ENCODE results near the gene ASPSCR1. TPM values are rescaled to one million over a fixed set of nuclear protein-coding genes. Genes with fewer than 3 reads are reported as not detected.

The ASPSCR1 gene
- total and polyA plus RNA-seq, 2 of the 13 experiments (the other 11 are each of a cell fraction or from before 2014, with no cell fraction given): 274 to 314 TPM

DNA sequence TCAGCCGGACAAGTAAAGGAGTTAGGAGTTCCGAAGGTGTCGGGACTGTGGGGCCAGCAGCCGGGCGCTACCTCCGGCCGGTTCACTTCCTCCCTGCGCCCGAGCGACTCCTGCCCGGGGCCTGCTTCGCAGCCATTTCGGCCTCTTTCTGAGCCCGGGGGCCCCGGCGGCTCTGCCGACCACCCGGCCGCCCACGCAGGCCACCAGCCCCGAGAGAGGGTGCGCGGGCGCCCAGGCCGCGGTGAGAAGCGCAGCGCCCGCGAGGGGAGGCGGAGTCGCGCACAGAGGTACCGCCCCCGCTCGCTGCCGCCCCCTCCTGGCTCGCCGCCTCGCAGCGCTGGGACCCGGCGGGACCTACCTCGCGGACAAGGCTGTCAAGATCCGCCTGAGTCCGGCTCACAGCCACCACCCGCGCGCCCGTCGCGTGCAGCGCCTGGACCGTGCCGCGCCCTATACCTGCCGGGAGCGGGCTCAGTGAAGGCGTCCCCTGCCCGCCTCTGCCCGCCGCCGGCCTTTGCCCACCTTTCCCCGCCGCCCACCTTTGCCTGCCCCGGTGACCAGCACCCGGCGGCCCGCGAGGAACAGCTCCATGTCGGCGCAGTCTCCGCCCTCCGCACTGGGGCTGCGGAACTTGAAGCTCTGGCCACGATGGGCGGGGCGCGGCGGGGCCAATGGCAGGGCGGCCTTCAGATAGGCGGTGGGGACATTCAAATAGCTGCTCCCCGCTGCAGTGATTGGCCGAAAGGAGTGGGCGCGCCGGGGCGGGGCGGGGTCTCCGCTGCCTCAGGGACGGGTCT is 59.9 kb downstream of the ASPSCR1 start, which contains the start of gene DCXR (continued):
- TF ChIP-seq, protein P1, sequence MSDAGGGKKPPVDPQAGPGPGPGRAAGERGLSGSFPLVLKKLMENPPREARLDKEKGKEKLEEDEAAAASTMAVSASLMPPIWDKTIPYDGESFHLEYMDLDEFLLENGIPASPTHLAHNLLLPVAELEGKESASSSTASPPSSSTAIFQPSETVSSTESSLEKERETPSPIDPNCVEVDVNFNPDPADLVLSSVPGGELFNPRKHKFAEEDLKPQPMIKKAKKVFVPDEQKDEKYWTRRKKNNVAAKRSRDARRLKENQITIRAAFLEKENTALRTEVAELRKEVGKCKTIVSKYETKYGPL (CRISPR knock-in tag; IDR thresholded peaks at IDR 0.05): no peak
- TF ChIP-seq, protein P2, sequence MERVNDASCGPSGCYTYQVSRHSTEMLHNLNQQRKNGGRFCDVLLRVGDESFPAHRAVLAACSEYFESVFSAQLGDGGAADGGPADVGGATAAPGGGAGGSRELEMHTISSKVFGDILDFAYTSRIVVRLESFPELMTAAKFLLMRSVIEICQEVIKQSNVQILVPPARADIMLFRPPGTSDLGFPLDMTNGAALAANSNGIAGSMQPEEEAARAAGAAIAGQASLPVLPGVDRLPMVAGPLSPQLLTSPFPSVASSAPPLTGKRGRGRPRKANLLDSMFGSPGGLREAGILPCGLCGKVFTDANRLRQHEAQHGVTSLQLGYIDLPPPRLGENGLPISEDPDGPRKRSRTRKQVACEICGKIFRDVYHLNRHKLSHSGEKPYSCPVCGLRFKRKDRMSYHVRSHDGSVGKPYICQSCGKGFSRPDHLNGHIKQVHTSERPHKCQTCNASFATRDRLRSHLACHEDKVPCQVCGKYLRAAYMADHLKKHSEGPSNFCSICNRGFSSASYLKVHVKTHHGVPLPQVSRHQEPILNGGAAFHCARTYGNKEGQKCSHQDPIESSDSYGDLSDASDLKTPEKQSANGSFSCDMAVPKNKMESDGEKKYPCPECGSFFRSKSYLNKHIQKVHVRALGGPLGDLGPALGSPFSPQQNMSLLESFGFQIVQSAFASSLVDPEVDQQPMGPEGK (CRISPR knock-in tag; IDR thresholded peaks at IDR 0.05): peak; percentile 81
- peak; percentile 92; the same call in 1 of the 2 replicates for TF ChIP-seq ZSCAN9 (CRISPR knock-in tag; IDR thresholded peaks at IDR 0.05; ENCODE audit: borderline replicate concordance)
- TF ChIP-seq, protein P3, sequence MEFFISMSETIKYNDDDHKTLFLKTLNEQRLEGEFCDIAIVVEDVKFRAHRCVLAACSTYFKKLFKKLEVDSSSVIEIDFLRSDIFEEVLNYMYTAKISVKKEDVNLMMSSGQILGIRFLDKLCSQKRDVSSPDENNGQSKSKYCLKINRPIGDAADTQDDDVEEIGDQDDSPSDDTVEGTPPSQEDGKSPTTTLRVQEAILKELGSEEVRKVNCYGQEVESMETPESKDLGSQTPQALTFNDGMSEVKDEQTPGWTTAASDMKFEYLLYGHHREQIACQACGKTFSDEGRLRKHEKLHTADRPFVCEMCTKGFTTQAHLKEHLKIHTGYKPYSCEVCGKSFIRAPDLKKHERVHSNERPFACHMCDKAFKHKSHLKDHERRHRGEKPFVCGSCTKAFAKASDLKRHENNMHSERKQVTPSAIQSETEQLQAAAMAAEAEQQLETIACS (CRISPR knock-in tag; IDR thresholded peaks at IDR 0.05): peak; percentile 82
- peak; percentile 70 for TF ChIP-seq CBX1 (IDR thresholded peaks at IDR 0.05; ENCODE audit: low read depth)
- no peak for TF ChIP-seq CAMTA2 (CRISPR knock-in tag; IDR thresholded peaks at IDR 0.05; ENCODE audit: borderline replicate concordance)
- TF ChIP-seq HNRNPH1 (optimal IDR thresholded peaks at IDR 0.05; ENCODE audit: low read depth, low read length): no peak
- TF ChIP-seq, protein P4, sequence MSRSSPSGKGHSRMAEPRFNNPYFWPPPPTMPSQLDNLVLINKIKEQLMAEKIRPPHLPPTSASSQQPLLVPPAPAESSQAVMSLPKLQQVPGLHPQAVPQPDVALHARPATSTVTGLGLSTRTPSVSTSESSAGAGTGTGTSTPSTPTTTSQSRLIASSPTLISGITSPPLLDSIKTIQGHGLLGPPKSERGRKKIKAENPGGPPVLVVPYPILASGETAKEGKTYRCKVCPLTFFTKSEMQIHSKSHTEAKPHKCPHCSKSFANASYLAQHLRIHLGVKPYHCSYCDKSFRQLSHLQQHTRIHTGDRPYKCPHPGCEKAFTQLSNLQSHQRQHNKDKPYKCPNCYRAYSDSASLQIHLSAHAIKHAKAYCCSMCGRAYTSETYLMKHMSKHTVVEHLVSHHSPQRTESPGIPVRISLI (CRISPR knock-in tag; IDR thresholded peaks at IDR 0.05; ENCODE audit: borderline replicate concordance): no peak
- no peak for TF ChIP-seq ZFP36 (IDR thresholded peaks at IDR 0.05; ENCODE audit: borderline replicate concordance, low read depth, low read length, partially characterized antibody)
- TF ChIP-seq, protein P5, sequence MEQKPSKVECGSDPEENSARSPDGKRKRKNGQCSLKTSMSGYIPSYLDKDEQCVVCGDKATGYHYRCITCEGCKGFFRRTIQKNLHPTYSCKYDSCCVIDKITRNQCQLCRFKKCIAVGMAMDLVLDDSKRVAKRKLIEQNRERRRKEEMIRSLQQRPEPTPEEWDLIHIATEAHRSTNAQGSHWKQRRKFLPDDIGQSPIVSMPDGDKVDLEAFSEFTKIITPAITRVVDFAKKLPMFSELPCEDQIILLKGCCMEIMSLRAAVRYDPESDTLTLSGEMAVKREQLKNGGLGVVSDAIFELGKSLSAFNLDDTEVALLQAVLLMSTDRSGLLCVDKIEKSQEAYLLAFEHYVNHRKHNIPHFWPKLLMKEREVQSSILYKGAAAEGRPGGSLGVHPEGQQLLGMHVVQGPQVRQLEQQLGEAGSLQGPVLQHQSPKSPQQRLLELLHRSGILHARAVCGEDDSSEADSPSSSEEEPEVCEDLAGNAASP (CRISPR knock-in tag; IDR thresholded peaks at IDR 0.05; ENCODE audit: borderline replicate concordance): no peak; the same call in 1 of the 2 replicates
- 0 out of 2 replicates have a peak, but pooled peaks have one; percentile 58 for TF ChIP-seq RFXANK (CRISPR knock-in tag; IDR thresholded peaks at IDR 0.05)
- TF ChIP-seq RBM39 (IDR thresholded peaks at IDR 0.05; ENCODE audit: low read depth, low read length, poor library complexity, severe bottlenecking): peak; percentile 72
- TF ChIP-seq, protein P6, sequence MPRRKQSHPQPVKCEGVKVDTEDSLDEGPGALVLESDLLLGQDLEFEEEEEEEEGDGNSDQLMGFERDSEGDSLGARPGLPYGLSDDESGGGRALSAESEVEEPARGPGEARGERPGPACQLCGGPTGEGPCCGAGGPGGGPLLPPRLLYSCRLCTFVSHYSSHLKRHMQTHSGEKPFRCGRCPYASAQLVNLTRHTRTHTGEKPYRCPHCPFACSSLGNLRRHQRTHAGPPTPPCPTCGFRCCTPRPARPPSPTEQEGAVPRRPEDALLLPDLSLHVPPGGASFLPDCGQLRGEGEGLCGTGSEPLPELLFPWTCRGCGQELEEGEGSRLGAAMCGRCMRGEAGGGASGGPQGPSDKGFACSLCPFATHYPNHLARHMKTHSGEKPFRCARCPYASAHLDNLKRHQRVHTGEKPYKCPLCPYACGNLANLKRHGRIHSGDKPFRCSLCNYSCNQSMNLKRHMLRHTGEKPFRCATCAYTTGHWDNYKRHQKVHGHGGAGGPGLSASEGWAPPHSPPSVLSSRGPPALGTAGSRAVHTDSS (CRISPR knock-in tag; conservative IDR thresholded peaks at IDR 0.05): no peak
- TF ChIP-seq BRCA1 (CRISPR knock-in tag; IDR thresholded peaks at IDR 0.05): no peak
- TF ChIP-seq ZNF761 (CRISPR knock-in tag; conservative IDR thresholded peaks at IDR 0.05): peak; percentile 90; the same call in 1 of the 2 replicates
- TF ChIP-seq, protein P7, sequence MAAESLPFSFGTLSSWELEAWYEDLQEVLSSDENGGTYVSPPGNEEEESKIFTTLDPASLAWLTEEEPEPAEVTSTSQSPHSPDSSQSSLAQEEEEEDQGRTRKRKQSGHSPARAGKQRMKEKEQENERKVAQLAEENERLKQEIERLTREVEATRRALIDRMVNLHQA (CRISPR knock-in tag; IDR thresholded peaks at IDR 0.05): 0 out of 2 replicates have a peak, but pooled peaks have one; percentile 54
- TF ChIP-seq, protein P8, sequence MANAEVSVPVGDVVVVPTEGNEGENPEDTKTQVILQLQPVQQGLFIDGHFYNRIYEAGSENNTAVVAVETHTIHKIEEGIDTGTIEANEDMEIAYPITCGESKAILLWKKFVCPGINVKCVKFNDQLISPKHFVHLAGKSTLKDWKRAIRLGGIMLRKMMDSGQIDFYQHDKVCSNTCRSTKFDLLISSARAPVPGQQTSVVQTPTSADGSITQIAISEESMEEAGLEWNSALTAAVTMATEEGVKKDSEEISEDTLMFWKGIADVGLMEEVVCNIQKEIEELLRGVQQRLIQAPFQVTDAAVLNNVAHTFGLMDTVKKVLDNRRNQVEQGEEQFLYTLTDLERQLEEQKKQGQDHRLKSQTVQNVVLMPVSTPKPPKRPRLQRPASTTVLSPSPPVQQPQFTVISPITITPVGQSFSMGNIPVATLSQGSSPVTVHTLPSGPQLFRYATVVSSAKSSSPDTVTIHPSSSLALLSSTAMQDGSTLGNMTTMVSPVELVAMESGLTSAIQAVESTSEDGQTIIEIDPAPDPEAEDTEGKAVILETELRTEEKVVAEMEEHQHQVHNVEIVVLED (CRISPR knock-in tag; IDR thresholded peaks at IDR 0.05; ENCODE audit: borderline replicate concordance): peak; percentile 77
- TF ChIP-seq ZNF549 (CRISPR knock-in tag; IDR thresholded peaks at IDR 0.05): no peak
